ENCODE data around the gene SH3PXD2B. TPM values are rescaled to one million over a fixed set of nuclear protein-coding genes. Genes with fewer than 3 reads are reported as not detected.
A peak's percentile ranks its signal among the peaks of the same experiment; 100 is the strongest.

SH3PXD2B gene
- total RNA-seq, 2 donors from 2014 or later: 12.2 to 13.2 TPM

GRCh38 chr5:172282272-172283019, 171.9 kb downstream of the SH3PXD2B start:
- DNase-seq: no peak
- no peaks in the 10 kb centered on the region for H3K27me3 ChIP-seq
- peak overlapping the region; percentile 80 for H3K27ac ChIP-seq
- intact Hi-C loops (cut with DNase I): loop anchor here (5.0 kb wide), 1 partner anchor 95 kb away; the partner anchor contains the start of gene STK10
- peak overlapping the region; percentile 83 for H3K4me3 ChIP-seq
- no peak for TF ChIP-seq CTCF (IDR thresholded peaks at IDR 0.05)
- no peaks in the 10 kb centered on the region for H3K9me3 ChIP-seq
- H3K4me1 ChIP-seq: peaks cover 11% of the 10 kb centered on the region
- no peaks in the 10 kb centered on the region for H3K36me3 ChIP-seq
- peak overlapping the region; percentile 80 to 93 for H3K9ac ChIP-seq (ENCODE audit: low read depth in 2 of 2, low read length in 2 of 2)

- Histone ChIP-seq H3K9ac (ENCODE audit: low read depth in 2 of 2, low read length in 2 of 2) (no peak overlapping the region), H3K27me3 (no peaks in the 10 kb centered on the region), H3K4me1 (peaks cover 11% of the 10 kb centered on the region), H3K27ac (no peak overlapping the region), H3K4me3 (no peak overlapping the region), H3K36me3 (no peaks in the 10 kb centered on the region), H3K9me3 (no peaks in the 10 kb centered on the region)
- DNase-seq: no peak
- no peak for TF ChIP-seq CTCF (IDR thresholded peaks at IDR 0.05)
- intact Hi-C loops (cut with DNase I): loop anchor here (5.0 kb wide), 1 partner anchor 94 kb away; the partner anchor contains the start of gene STK10
Observed at GRCh38 chr5:172281346-172281745, 173.0 kb downstream of the SH3PXD2B start.

GRCh38 chr5:172280929-172281328, 173.4 kb downstream of the SH3PXD2B start:
- Histone ChIP-seq H3K4me1 (peaks cover 11% of the 10 kb centered on the region), H3K4me3 (no peak overlapping the region), H3K9me3 (no peaks in the 10 kb centered on the region), H3K9ac (ENCODE audit: low read depth in 2 of 2, low read length in 2 of 2) (no peak overlapping the region), H3K36me3 (no peaks in the 10 kb centered on the region), H3K27me3 (no peaks in the 10 kb centered on the region), H3K27ac (no peak overlapping the region)
- DNase-seq: no peak
- no peak for TF ChIP-seq CTCF (IDR thresholded peaks at IDR 0.05)
- intact Hi-C loops (cut with DNase I): loop anchor here (5.0 kb wide), 1 partner anchor 94 kb away; the partner anchor contains the start of gene STK10

- TF ChIP-seq CTCF (IDR thresholded peaks at IDR 0.05): no peak
- peaks cover 11% of the 10 kb centered on the region for H3K4me1 ChIP-seq
- intact Hi-C loops (cut with DNase I): loop anchor here (5.0 kb wide), 1 partner anchor 93 kb away; the partner anchor contains the start of gene STK10
- H3K36me3 ChIP-seq: no peaks in the 10 kb centered on the region
- no peaks in the 10 kb centered on the region for H3K9me3 ChIP-seq
- no peaks in the 10 kb centered on the region for H3K27me3 ChIP-seq
- DNase-seq: no peak
- H3K27ac ChIP-seq: no peak overlapping the region
- no peak overlapping the region for H3K4me3 ChIP-seq
- no peak overlapping the region for H3K9ac ChIP-seq (ENCODE audit: low read depth in 2 of 2, low read length in 2 of 2)
Observed at GRCh38 chr5:172280317-172280716, 174.0 kb downstream of the SH3PXD2B start.

- TF ChIP-seq CTCF (IDR thresholded peaks at IDR 0.05): no peak
- Histone ChIP-seq H3K9ac (ENCODE audit: low read depth in 2 of 2, low read length in 2 of 2) (no peak overlapping the region), H3K36me3 (no peaks in the 10 kb centered on the region), H3K27ac (no peak overlapping the region), H3K27me3 (no peaks in the 10 kb centered on the region), H3K9me3 (no peaks in the 10 kb centered on the region), H3K4me3 (no peak overlapping the region), H3K4me1 (peaks cover 11% of the 10 kb centered on the region)
- DNase-seq: no peak
- intact Hi-C loops (cut with DNase I): no loop called here
Observed at GRCh38 chr5:172278356-172278755, 176.0 kb downstream of the SH3PXD2B start.
